Lower leg skin (tissue), 4 donors: ENCODE measurements around the gene CD200R1L. TPM values are rescaled to one million over a fixed set of nuclear protein-coding genes. Genes with fewer than 3 reads are reported as not detected.

ENCODE experiments used
- DNase-seq, 2 donors: peaks; one replicate each; pipeline ENCODE4 v3.0.0-alpha.2; 2019; ENCODE audit warnings: low spot score in 2 of 2
- H3K4me3 ChIP-seq: fragments of 200-600 bp; sonication (generic); 2 replicates; pipeline ENCODE4 v1.5.1; 2017; ENCODE audit warnings: mild to moderate bottlenecking, low read depth; ENCODE audit not compliant: poor library complexity, severe bottlenecking
- CTCF ChIP-seq, 3 donors: fragments of 450-650 bp; IDR thresholded peaks; one replicate each; pipeline ENCODE4 v1.5.1; 2016; ENCODE audit warnings: antibody characterized with exemption in 3 of 3, mild to moderate bottlenecking in 3 of 3, moderate library complexity in 2 of 3
- POLR2A ChIP-seq, 2 donors: fragments of 450-650 bp; IDR thresholded peaks; one replicate each; pipeline ENCODE4 v1.6.1; 2016 to 2017; ENCODE audit warnings: antibody characterized with exemption in 2 of 2, mild to moderate bottlenecking in 1 of 2, moderate library complexity in 1 of 2
- WGBS, 2 donors: methylation state at CpG; one replicate each; pipeline ENCODE4 v1.1.5; 2018; 5-methylcytosine and 5-hydroxymethylcytosine counted together
- intact Hi-C: fragments of 100-400 bp; cut with DNase I; formaldehyde crosslinking; loops from one replicate; pipeline ENCODE4 v1.15.0; 2023; ENCODE audit warnings: low total_unique reads
- total RNA-seq, 4 donors: library from RNA; depleted of rRNA; stranded (reverse); fragments of >200 nt; gene quantifications; one replicate each; pipeline ENCODE4 v1.1.0, GENCODE V29; 2016

The CD200R1L gene
- total RNA-seq, 4 donors from 2014 or later, result not detected

DNA sequence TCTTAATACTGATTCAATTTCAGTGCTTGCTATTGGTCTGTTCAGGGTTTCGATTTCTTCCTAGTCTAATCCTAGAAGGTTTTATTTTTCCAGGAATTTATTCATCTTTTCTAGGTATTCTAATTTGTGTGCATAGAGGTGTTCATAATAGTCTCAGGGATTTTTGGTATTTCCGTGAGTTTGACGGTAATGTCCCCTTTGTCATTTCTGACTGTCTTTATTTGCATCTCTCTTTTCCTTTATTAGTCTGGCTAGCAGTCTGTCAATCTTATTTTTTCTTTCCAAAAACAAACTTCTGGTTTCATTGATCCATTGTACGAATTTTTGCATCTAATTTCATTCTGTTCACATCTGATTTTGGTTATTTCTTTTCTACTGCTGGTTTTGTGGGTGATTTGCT is 35.2 kb upstream of the CD200R1L start:
- WGBS, 2 donors, result 78 to 85% methylated on average over 4 of the region's 4 CpGs
- no peak overlapping the region for H3K4me3 ChIP-seq
- intact Hi-C loops, result no loop called here
- TF ChIP-seq CTCF (IDR thresholded peaks at IDR 0.05) (no peak), POLR2A (IDR thresholded peaks at IDR 0.05) (no peak)
- DNase-seq, result no peak

GRCh38 chr3:112875561-112875960 is 28.9 kb upstream of the CD200R1L start:
- no peak for DNase-seq
- no peak overlapping the region for H3K4me3 ChIP-seq
- intact Hi-C loops, result no loop called here
- TF ChIP-seq CTCF (IDR thresholded peaks at IDR 0.05), result no peak
- TF ChIP-seq POLR2A (IDR thresholded peaks at IDR 0.05), result no peak
- WGBS, 2 donors, result 78 to 83% methylated on average over 2 of the region's 2 CpGs

DNA sequence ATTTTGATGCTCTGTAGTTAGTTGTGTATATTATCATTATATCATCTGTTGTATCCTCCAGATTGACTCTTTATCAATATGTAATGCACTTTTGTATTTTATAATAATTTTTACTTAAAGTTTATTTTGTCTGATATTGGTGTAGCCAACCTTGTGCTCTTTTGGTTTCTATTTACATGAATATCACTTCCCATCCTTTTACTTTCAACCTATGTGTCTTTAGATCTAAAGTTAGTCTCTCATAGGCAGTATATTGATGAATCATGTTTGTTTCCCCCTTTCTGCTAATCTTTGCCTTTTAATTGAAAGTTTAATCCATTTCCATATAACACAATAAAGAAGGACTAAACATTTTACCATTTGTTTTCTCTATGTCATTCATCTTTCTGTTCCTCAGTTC is 28.1 kb upstream of the CD200R1L start:
- no peak for DNase-seq
- TF ChIP-seq CTCF (IDR thresholded peaks at IDR 0.05) (no peak), POLR2A (IDR thresholded peaks at IDR 0.05) (no peak)
- no peak overlapping the region for H3K4me3 ChIP-seq
- intact Hi-C loops, result no loop called here

DNA sequence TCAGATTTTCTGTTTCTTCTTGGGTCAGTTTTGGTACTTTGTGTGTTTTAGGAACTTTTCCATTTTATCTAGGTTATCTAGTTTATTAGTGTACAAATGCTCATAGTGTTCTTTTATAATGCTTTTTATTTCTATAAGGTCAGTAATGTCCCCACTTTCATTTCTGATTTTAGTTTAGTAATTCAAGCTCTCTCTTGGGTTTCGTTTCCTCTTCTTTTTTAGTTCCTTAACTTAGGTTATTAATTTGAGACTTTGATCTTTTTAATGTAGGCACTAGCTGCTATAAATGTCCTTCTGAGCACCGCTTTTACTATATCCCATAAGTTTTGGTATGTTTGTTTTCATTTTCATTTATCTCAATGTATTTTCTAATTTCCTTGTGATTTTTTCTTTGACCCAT is 27.0 kb upstream of the CD200R1L start:
- no peak for DNase-seq
- intact Hi-C loops, result no loop called here
- no peak for TF ChIP-seq POLR2A (IDR thresholded peaks at IDR 0.05)
- WGBS, 2 donors, result 68 to 70% methylated on average over 2 of the region's 2 CpGs
- H3K4me3 ChIP-seq, result no peak overlapping the region

GRCh38 chr3:112871735-112872134 is 25.1 kb upstream of the CD200R1L start:
- WGBS, 2 donors, result 74 to 97% methylated on average over 3 of the region's 3 CpGs
- H3K4me3 ChIP-seq, result no peak overlapping the region
- TF ChIP-seq CTCF (IDR thresholded peaks at IDR 0.05), result no peak
- no peak for TF ChIP-seq POLR2A (IDR thresholded peaks at IDR 0.05)
- no peak for DNase-seq
- intact Hi-C loops, result no loop called here

DNA sequence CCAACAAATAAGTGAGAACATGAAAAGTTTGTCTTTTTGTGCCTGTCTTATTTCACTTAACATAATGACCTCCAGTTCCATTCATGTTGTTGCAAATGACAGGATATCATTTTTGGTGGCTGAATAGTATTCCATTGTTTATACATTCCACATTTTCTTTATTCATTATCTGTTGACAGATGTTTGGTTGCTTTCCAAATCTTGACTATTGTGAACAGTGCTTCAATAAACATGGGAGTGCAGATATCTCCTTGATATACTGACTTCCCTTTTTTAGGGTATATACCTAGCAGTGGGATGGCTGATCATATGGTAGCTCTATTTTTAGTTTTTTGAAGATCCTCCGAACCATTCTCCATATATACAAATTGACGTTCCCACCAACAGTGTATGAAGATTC is 19.1 kb upstream of the CD200R1L start:
- TF ChIP-seq POLR2A (IDR thresholded peaks at IDR 0.05) (no peak), CTCF (IDR thresholded peaks at IDR 0.05) (no peak)
- 41 to 69% methylated on average over 2 of the region's 2 CpGs for WGBS, 2 donors
- DNase-seq, result no peak
- no peak overlapping the region for H3K4me3 ChIP-seq
- intact Hi-C loops, result no loop called here
